Measurements from ENCODE around the gene FBXL17.

Gene FBXL17

GRCh38 chr5:108146222-108146621, 235.7 kb downstream of the FBXL17 start:
- no peak for FAIRE-seq

GRCh38 chr5:108145351-108145750, 236.5 kb downstream of the FBXL17 start:
- FAIRE-seq = no peak

- no peak for FAIRE-seq
These were observed 237.6 kb downstream of the FBXL17 start for GRCh38 chr5:108144332-108144731.

DNA sequence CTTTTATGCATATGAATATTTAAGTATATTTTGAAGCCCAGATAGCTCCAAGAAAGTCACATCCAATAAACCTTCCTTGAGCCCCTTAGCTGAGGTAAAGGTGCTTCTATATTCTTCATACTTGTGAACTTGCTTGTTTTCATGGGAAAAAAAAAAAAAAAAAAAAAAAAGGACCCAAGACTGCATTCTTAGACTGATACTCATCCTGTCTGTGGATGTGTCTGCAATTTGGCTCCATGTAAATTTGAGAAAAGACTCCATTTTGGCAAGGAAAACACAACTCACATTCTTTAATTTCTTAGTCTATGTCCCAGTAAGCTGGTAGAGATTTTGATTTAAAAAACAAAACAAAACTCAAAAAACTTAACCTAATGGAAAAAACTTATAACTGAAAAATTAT, 238.3 kb downstream of the FBXL17 start:
- FAIRE-seq = no peak

DNA sequence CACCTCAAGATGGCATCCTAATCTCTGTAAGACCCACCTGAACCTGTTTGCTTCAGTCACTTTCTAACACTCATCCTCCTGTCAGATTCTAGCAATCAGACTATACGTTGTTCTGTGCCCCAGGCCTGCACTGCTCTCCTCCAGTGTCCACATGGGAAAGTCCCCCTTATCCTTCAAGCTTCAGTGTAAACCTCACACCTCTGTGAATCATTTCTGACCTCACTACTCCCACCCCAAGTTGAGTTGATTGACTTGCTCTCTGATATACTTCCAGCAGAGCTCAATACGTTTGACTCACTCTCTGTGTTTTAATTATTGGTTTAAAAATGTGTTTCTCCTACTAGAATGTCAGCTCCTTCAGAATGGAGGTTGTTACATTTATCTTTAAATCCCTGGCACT, 240.2 kb downstream of the FBXL17 start:
- no peak for FAIRE-seq

GRCh38 chr5:108136493-108136892, 245.4 kb downstream of the FBXL17 start:
- FAIRE-seq = no peak

- no peak for FAIRE-seq
These were observed 252.8 kb downstream of the FBXL17 start for GRCh38 chr5:108129129-108129528.

DNA sequence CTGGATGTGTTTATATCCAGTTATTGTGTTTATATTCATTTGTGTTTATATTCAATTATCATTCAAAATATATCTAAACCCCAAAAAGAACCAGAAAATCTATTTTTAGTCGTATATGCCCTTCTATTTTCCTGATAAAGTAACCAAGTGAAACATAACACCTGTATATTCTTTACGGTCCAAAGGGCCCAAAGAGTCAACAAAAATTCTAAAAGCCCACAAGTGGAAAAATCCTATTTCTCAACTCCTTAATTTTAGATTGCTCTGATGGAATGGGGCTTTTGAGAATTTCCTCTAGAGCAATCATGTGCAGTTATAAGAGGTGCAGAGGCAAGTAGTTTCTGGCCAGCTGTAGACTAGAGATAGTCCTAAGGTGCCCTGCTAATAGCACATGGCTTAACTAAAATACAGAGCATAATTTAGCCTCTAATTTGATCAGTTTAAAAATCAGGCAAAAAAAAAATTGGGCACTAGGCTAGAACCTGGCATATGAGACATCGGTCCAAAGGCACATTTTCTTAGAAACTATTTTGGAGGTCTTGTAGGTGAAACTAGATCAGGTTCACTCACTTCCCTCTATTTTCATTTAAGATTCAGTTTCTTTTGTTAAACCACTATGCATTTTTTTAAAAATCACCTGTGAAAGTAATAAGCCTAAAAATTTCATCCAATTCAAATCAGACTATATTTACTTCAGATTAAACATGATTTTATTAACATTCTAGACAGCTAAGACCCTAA, 256.0 kb downstream of the FBXL17 start:
- no peak for FAIRE-seq

DNA sequence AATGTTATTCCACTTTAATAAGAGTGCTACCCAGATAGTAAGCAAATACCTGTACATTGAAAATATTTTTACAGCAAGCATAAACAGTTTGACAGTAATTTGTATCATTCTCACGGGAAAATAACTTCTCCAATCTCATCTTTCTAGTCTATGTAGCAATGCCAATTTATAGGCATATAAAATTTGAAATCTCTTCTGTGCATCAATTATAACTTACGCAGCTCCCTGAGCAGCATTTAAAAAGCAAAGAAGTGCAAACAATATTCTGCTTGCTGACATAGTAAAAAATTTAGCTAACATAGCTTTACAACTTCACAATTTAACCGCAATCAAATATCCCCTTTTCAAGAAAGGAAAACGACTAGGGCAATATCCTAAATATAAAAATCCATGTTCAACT, 257.3 kb downstream of the FBXL17 start:
- FAIRE-seq = no peak

- FAIRE-seq = no peak
These were observed 259.2 kb downstream of the FBXL17 start for GRCh38 chr5:108122702-108123101.

GRCh38 chr5:108118813-108119514, 262.9 kb downstream of the FBXL17 start:
- no peak for FAIRE-seq

DNA sequence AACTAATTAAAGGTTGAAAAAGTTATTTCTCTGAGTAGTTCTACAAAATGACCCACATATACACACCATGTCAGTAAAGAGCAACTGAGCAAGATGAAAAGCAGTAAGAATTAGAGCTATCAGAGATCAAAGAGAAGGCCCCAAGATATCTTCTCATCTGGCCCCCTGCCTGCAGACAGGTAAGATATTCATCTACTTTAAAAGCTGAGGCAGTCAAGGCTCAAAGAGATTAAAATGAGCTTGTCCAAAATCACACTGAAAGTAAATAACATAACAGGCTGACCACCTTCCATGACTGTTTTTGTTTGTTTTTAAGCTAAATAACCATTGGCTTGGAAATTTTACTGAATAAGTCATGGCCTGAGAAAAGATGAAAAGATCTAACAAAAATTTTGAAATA, 266.2 kb downstream of the FBXL17 start:
- FAIRE-seq = no peak

DNA sequence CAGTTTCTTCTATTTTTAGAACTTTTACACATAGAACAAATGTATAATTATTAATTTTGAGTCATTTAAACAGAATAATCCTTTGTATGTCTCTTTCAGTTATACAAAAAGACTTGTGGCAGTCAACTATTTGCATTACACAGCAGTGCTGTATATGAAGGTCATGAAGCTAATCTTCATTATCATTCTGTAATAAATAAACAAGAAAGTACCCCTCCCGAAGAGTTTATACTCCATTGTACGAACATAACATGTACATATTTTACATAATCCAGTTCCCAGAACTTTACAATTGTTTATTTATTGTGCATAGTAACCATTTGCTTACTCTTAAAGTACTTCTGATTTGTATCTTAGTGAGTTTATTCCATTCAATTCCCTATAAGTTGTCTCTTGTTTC, 267.9 kb downstream of the FBXL17 start:
- FAIRE-seq = no peak

DNA sequence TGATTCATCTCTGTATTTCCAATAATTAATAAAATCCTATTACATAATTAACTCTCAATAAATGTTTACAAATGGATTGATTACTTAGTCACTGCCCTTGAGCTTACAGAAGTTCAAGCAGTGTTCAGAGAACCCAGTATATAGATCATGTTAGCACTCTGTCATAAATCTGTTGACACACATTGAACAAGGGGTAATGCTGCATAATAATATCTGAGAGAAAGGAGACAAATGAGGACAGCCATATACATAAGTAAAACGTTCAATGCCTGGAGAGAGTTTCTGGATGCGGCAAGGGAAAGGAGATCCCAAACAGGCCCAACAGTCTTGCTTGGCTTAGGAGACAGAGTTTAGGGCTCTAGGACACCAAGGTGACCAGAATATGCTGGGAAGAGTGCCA, 270.2 kb downstream of the FBXL17 start:
- no peak for FAIRE-seq

DNA sequence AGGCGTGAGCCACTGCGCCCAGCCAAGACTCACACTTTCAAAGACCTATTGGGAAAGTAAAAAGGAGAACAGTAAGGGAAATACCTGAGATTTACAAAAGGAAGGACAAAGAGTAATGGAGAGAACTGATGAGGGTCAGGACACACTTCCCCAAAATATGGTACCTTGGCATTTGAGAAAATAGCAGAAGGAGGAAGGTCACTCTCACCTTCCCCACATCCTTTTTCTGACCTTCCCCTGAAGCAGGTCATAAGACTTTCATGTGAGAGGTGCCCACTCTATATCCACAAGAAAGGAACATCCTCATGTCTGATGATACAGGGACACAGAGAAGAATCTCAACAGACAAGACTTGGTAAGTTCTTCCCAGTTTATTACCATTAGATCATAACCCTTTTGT, 272.8 kb downstream of the FBXL17 start:
- no peak for FAIRE-seq

- no peak for FAIRE-seq
These were observed 277.4 kb downstream of the FBXL17 start for GRCh38 chr5:108104448-108104847.

GRCh38 chr5:108102463-108102862, 279.4 kb downstream of the FBXL17 start:
- FAIRE-seq = no peak

DNA sequence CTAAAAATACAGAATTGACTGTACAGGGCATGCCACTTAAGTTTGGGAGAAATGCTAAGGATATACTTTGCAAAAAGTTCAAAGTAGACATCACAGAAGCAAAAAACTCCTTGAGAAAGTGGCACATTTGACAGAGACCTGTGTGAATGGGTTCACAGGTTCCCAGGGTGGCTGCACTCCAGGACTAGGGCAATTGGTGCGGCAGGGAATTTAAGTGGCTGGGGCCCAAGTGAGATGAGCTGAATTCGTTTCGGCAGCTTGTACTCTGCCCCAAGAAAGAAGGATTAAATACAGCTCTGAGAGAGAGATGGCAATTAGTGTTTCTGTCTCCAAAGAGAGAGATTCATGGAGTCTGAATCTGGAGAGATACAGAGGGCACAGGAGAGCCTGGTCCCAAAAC, 280.1 kb downstream of the FBXL17 start:
- FAIRE-seq = no peak

- FAIRE-seq = no peak
These were observed 280.8 kb downstream of the FBXL17 start for GRCh38 chr5:108101130-108101529.

DNA sequence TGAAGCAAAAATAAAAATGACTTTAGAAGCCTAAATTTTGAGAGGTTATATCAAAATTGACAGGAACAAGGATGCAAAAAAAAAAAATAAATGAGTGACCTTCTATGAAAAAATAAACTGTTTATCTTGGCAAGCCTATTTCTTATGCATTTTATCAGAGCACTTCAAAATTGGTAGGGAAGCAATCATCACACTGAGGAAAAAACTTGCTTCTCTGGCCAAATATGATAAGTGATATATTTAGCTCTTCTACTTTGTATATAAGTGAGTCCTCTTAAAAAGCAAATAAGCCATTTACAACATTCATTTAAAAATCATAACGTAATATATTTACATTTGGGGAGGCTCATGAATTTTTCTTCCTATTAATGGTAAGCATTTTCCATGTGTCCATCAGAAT, 287.1 kb downstream of the FBXL17 start:
- no peak for FAIRE-seq

DNA sequence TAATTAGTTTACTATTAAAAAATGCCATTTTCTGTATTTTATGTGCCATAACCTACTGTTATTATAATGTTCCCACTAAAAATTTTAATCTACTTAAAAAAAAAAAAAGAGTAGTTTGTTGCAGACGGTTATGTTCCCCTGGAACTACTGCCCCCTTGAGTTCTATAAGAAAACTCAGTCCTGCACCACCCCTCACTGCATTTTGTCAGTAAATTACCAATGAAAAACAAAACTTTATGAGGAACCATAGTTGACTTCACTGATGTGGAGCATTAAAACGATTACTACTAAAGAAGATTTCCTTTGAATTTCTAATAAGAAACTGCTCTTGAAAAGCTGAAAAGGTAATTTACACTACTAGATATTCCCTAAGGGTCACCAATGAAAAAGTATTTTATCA, 288.7 kb downstream of the FBXL17 start:
- FAIRE-seq = peak; percentile 59

DNA sequence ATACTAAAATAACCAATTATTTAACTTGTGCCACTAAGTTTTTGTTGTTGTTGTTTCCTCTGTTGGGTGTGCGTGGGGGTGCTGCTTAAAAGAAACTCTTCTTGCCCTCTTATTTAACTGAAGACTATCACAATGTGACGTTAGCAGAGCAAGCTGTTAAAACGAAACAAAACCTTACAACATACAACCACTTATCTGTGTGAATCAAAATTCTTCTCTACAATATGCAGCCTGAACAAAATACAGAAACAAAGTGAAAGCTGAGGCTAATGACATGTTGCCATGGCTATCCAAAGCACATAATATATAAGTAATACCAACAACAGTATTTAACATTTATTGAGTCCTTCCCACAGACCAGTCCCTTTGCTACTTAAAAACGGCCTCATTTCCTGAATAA, 291.0 kb downstream of the FBXL17 start:
- no peak for FAIRE-seq

- FAIRE-seq = no peak
These were observed 297.8 kb downstream of the FBXL17 start for GRCh38 chr5:108084105-108084504.

GRCh38 chr5:108083232-108083631, 298.7 kb downstream of the FBXL17 start:
- FAIRE-seq = no peak

DNA sequence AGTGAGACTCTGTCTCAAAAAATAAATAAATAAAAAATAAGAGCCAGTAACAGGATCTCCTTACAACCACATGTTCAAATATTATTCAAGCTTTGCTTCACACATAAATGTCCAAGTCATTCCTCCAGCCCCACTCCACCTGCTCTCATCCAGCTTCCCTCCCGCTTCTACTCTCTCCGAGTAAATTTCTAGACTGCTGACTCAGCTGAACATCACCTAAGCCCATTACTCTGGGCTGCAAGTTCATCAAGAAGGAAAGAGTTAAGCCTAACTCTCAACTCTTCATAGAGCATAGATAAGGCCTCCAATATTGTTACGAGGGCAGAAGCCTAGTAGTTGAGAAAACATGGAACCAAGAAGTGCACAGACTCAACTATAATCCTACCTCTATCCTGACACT, 300.2 kb downstream of the FBXL17 start:
- FAIRE-seq = no peak

Data from A204.1 (cell line).